Stimulated activated CD8-positive, alpha-beta memory T cell treated with anti-CD3 and anti-CD28 coated beads, Interleukin-12 subunit alpha, Interleukin-12 subunit beta, amount 100 ng/mL, for 24 hours (primary cell): Measurements from ENCODE around the gene ERC2.

Source experiments
- DNase-seq: peaks from one replicate; pipeline ENCODE4 v3.0.0-alpha.2; 2020; ENCODE audit errors: extremely low read depth

ERC2 gene

GRCh38 chr3:55682461-55682860 lies 785.8 kb downstream of the ERC2 start:
- DNase-seq: no peak

GRCh38 chr3:55678546-55679216 lies 789.6 kb downstream of the ERC2 start:
- DNase-seq: no peak

- DNase-seq: no peak
Observed at GRCh38 chr3:55676643-55677042, 791.6 kb downstream of the ERC2 start.

GRCh38 chr3:55675478-55675877 lies 792.8 kb downstream of the ERC2 start:
- no peak for DNase-seq

GRCh38 chr3:55673764-55674163 lies 794.5 kb downstream of the ERC2 start:
- DNase-seq: no peak

DNA sequence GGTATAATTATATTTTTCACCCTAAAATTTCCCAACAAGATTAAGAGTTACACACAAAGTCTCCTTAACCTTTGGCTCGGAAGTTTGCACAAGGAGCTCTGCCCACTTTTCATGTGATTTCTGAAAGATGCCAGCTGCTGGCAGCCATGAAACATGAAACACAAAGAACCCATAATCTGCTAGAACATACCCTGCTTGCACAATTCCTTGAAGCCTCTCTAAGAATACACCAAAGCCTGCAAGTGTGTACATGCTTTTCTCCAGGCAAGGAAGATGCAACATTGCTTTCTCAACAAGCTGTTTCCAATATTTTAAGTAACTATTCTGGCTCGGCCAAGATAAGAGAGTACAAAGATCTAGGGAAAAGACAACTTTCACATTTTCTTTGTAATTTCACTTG lies 799.1 kb downstream of the ERC2 start:
- no peak for DNase-seq

DNA sequence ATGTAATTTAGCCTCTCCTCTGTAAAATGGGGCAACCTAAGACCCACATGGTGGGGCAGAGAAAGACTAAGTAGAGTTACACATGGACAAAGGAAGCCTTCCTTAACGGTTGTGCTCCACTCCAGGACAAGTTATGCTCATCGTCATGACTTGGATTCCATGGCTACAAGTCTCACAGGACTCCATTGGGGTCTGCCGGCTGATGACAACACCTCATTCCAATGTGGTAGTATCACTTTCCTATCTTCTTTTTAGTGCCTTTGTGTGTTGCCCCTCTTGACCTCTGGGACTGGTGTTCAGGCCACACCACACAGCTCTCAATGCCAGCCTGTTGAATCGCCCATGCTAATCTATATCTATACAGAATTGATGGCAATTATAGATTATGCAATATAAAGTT lies 799.9 kb downstream of the ERC2 start:
- DNase-seq: no peak

- DNase-seq: no peak
Observed at GRCh38 chr3:55664387-55664786, 803.9 kb downstream of the ERC2 start.

- no peak for DNase-seq
Observed at GRCh38 chr3:55662683-55663082, 805.6 kb downstream of the ERC2 start.

- DNase-seq: no peak
Observed at GRCh38 chr3:55661571-55661970, 806.7 kb downstream of the ERC2 start.

GRCh38 chr3:55661141-55661540 lies 807.1 kb downstream of the ERC2 start:
- DNase-seq: no peak

DNA sequence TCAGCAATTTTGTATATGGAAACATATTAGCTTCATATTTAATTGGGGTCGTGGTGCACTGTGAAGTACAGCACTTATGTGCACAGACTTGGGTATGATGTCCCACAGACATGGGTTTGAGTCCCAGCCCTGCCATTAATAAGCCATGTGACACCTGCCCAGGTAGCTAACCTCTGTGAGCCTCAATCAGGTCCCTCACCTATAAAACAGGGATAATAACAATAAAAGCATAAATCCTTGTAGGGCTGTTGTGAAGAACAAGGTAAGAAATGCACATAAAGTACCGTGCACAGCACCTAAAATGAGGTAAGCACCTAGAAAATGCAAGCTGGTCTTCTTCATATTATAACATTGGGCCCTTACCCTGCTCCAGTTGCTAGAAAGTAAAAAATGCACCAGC lies 807.6 kb downstream of the ERC2 start:
- DNase-seq: no peak

- DNase-seq: no peak
Observed at GRCh38 chr3:55659701-55660100, 808.6 kb downstream of the ERC2 start.

- no peak for DNase-seq
Observed at GRCh38 chr3:55658690-55659562, 809.3 kb downstream of the ERC2 start.

- no peak for DNase-seq
Observed at GRCh38 chr3:55658270-55658669, 810.0 kb downstream of the ERC2 start.

DNA sequence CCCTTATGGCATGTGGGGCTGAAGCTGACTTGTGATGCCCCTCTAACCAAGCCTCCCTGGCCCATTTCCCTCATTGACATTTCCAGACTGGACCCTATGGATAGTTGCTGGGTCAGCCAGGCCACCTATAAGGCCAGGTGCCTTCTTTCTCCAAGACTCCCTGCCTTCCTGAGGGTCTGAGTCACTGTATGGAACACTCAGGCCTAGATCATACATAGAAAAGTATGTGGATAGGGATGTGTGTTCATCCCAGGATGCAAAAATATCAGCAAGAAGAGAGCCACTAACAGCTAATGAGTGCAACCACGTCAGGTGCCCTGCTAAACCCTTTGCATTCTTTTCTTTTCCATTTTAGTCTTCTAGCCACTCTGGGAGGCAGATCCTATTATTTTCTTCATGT lies 812.7 kb downstream of the ERC2 start:
- DNase-seq: no peak

GRCh38 chr3:55654123-55654760 lies 814.0 kb downstream of the ERC2 start:
- no peak for DNase-seq

DNA sequence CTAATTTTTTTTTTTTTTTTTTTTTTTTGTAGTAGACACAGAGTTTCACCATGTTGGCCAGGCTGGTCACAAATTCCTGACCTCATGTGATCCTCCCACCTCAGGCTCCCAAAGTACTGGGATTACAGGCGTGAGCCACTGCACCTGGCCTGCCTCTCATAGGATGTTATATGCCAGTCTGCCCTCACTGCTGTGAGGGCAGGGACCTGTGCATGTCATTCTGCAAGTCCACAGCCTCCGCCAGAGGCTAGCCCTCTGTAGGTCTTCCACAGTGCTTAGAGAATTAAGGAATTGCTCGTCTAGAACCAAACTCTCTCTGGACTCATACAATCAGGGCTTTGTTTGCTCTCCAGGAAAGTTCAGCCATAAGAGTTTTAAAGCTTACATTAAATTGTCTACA lies 817.3 kb downstream of the ERC2 start:
- no peak for DNase-seq

GRCh38 chr3:55650011-55650410 lies 818.3 kb downstream of the ERC2 start:
- DNase-seq: no peak

GRCh38 chr3:55649554-55649953 lies 818.7 kb downstream of the ERC2 start:
- no peak for DNase-seq

DNA sequence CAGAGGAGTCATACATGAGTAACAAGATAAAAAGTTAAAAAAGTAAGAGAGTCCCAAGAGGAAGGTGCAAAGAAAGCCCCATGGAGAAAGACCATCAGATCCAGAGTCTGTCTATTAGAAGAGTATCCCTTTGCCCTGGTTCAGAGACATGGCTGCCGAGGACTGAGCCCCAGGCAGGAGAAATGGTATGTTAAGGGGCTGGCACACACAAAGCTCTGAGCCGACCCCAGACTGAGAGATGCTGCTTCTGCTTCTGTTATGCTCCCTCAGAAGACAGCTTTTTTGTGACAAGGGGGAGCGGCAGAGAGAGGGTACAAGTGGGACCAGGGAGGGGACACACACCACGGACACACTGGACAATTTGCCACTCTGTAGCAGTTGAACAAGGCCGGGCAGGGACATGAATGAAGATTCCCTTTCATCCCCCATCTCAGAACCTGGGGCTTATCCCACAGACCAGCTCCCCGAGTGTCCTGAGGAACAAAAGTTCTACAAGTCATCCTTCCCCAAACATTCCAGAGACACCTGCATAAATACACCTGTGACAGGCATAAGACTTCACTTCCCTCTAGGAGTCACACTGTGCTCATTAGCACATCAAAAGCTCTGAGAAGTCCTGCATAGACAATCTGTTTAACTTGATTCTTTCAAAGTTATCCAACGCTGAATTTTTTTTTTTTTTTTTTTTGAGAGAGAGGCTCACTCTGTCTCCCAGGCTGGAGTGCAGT lies 819.5 kb downstream of the ERC2 start:
- DNase-seq: no peak

DNA sequence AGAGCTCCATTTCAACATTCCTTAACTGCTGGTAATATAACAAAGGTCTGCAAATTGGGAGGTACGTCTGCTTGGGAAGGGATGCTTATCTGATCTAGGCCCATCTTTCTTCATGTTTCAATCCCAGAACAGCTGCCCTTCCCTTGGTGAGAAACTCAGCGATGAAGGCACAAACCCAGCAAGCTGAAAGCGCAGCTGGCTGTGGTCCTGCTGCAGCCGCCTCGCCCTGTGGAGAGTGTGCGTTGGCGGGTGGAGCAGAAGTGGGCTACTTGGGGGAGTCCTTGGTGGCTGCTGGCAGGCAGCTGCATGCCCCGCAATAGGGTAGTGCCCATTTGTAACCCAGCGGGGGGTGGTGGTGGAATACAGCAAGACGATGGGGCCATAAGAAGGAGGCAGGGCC lies 820.6 kb downstream of the ERC2 start:
- no peak for DNase-seq
